H54 (cell line): ENCODE results near the gene DENND6B.
A peak's percentile ranks its signal among the peaks of the same experiment; 100 is the strongest.

Source experiments
- DNase-seq: peaks from one replicate; pipeline ENCODE4 v3.0.0; 2011; ENCODE audit warnings: low spot score, mixed read lengths; ENCODE audit not compliant: insufficient read length
- FAIRE-seq: peaks from 3 replicates; lab custom pipeline; 2011; peaks lifted over from hg19 to GRCh38; lab: Jason Lieb, UNC
- POLR2A ChIP-seq: IDR thresholded peaks from 2 replicates; pipeline ENCODE4 v1.6.1; 2011; ENCODE audit warnings: low read depth, mild to moderate bottlenecking, low read length

Gene DENND6B

DNA sequence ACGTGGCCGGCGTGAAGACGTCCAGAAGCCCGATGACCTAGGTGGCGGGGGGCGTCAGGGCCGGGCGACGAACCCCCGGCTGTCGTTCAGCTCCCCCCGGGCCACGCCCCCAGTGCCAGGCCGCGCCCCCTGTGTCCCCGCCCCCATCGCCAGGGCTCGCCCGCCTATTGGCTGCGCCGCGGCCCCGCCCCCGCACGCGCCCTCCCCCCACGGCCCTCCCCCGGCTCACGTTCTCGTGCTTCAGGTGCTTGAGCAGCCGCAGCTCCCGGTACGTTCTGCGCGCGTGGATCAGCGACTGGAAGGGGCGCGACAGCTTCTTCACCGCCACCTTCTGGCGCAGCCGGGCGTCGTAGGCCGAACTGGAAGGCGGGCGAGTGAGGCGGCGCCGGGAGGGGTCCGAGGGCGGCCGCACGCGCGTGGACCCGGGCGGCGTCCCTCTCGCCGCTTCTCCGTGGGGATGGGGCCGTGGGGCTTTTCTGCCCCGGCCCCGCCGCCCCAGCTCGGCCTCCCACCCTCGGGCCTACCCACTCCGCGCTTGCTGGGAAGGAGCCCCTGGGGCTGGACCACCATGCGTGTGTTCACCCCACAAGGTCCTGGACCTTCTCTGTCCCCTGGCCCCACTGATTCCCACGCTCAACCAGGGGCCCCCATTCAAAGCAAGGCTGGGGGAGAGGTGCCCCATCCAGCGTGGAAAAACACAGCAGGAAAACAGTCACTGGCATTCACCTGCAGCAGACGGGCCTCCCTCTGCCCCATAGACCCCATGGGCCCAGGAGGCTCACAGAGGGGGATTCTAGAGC is 59.0 kb downstream of the DENND6B start:
- FAIRE-seq, result no peak
- DNase-seq, result no peak
- no peak for TF ChIP-seq POLR2A

DNA sequence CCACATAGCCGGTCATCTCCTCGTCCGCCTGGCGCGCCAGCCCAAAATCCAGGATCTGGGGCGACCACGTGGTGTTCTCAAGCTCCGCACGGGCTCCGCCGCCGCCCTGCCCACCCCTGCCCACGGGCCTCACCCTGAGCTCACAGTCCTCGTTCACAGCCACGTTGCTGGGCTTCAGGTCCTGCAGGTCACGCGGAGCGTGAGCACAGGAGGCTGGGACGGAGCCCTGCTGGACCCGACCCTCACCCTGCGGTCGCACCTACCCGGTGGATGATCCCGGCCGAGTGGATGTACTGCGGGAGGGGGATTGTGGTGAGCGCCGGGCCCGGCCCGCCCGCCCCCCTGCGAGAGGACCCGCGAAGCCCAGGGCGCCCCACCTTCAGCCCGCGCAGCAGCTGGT is 59.8 kb downstream of the DENND6B start:
- DNase-seq, result no peak
- no peak for FAIRE-seq
- no peak for TF ChIP-seq POLR2A

DNA sequence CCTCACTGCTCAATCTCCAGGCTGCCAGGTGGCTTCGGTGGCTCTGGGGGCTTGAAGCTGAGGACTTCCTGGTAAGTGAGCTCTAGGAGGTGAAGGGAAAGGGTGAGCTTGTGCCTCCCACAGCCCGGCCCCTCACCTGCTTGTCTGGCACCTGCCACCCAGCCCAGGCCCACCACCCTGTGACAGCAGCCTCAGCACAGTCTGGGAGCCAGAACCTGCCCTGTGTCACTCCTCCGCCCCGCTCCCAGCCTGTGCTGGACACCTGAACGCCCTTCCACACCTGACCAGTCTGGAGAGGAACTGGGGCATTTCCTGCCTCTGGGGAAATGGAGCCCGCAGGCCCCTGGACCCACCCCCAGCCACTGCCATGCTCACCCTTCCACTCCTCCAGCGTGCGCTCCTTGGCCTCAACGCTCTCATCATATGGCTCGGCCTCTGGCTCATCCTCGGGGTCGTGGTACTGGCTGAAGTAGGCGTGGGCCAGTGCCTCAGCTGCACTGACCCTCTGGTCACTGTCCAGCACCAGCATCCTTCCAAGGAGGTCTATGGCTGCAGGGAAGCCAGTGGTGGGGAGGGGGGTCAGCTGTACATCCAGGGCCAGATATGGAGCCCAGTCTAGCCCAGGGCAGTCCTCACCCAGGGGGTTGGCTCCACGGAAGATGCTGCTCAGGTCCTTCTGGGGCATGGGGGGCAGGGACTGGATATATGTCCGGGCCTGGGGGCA is 61.7 kb downstream of the DENND6B start:
- no peak for FAIRE-seq
- no peak for TF ChIP-seq POLR2A
- DNase-seq, result no peak

DNA sequence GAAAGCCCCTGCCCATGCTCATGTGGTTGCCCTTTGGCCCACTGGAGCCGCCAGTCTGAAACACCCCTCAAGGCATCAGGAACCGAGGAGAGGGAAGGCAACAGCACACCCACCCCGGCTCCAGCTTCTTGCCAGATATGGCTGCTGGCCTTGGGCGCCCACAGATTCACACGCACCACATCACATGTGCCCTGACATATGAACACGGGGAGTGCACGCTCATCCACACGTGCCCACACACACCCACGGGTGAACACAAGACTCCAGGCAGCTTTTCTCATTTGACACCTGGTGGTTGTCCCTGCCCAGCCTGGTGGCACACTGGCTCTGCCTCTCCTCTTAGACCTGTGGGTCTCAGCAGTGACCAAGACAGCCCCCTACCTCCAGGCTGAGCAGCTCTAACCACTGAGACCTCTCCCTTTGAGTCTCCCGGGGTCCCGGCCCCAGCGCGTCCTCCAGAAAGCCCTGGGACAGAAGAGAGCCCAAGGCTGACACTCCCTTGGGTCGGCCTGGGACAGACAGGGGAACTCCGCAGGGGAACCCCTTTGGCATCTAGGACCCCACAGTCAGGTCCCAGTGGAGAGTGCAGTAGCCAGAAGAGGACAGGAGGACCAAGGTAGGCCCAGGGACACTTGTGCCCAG is 62.6 kb downstream of the DENND6B start:
- FAIRE-seq (no peak), DNase-seq (no peak)
- TF ChIP-seq POLR2A, result no peak

DNA sequence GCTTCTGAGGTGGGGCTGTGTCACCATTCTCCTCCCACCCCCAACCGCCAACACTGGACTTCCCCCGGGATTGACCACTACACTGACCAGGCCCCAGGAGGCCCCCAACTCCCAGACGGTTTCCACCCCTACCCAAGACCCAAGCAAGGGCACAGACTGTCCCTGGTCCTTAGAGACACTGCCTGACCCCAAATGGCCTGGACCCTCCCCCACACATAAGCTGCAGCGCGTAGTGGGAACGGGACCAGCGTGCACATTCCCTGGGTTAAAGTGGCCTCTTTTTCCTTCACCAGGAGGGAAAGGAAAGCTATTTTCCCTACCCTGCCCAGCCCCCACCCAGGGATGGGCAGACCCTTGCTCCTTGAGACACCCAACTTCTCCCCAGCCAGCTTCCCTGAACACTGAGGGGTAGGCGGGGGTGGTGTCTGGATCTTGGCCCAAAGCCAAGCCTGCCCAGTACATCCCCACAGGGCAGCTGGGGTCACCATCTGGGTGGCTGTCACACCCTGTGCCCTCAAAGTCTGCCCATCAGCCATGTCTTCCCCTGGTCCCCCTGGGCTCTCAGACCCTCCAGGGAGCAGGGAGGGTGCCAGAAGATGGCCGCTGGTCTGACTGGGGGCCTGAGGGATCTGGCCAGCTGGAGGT is 63.7 kb downstream of the DENND6B start:
- no peak for DNase-seq
- FAIRE-seq, result no peak
- TF ChIP-seq POLR2A, result no peak

DNA sequence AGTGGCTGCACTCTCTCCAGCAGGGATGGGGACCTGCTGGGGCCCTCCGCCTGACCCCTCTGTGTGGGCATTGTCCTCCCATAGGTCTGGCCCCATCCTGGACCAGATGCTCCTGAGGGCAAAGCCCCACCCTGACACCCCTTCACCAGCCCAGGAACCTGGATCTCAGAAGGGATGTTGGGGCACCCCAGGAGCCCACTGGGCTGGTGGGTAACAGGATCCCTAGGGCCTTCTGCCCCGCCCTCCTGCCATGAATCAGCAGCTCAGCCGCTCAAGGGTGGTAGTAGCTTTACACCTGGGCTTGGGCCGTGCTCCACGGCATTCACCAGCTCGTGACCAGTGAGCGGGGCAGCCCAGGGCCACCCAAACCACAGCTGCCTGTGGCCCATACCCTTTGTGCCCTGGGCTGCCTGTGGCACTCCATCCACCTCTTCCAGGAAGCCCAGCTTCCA is 64.3 kb downstream of the DENND6B start:
- DNase-seq (peak; percentile 82), FAIRE-seq (no peak)
- TF ChIP-seq POLR2A, result no peak

DNA sequence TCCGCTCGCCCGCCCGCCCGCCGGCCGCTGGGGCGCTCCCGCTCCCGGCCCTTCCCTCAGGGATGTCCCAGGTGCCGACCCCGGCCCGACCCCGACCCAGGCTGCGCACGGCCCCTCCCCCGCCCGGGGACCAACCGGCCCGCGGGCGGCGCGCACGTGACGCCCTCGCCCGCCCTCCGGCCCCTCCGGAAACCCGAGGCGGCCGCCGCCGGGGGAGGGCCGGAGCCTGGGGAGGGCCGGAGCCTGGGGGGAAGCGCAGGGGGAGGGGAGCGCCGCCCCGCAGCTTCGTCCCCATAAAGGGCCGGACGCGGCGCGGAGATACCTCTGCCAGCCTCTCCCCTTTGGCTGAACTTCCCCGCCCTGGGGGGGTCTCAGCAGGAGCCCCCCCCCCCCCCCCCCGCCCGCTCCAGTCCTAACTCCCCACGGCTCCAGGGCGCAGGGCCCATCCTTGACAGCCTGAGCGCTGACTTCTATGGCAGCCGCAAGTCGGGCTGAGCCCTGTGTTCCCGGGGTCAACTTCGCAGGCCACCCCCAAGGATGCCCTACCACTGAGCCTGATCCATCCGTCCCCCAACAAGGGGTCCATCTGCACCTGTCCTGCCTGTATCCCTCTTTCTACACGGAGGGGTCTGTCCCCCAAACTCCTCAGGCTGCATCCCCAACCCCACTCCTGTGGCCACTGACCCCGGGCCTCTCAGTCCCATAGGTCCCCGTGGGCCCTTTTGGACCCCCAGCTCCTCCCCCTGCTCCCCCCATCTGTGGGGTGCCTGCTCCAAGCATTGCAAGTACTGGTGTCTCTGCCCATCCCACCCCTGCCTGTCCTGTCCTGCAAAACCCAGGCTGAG is 65.0 kb downstream of the DENND6B start, which contains the start of gene MAPK12:
Gene MAPK12 (minus strand): TSS at position 69 of the 845 bp plus-strand sequence. CDS start 174 bp downstream, outside the sequence.
- TF ChIP-seq POLR2A, result no peak
- FAIRE-seq (no peak), DNase-seq (peak; percentile 56)

DNA sequence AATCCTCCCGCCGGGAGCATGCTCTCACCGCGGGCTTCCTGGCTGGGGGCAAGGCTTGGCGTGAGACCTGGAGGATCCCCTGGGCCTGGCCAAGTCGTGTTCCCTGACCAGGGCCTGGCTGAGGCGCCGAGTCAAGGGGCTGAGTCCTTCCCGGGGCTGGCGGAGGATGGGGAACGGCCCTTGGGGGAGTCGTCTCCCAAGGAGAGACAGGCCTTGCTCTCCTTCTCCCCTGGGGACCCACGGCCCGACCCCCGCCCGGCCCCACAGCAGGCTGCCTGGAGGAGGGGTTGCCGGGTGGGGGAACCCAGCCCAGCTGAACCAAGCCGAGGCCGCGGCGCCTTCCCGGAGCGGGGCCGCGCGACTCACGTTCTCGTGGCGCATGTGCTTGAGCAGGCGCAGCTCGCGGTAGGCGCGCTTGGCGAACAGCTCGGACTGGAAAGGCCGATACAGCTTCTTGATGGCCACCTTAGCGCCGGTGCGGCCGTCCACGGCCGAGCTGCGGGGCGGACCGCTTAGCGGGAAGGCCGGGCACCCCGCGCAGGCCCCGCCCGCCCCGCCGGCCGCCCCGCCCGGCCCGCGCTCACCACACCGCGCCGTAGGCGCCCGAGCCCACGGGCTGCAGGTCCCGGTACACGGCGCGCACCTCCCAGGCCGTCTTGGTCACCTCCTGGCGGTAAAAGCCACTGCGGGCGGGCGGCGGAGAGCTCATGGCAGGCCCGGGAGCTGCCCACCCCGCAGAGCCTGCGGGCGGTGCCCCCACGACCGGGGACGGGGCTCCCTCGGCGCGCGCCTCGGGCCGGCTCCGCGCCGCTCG is 65.8 kb downstream of the DENND6B start:
- FAIRE-seq (no peak), DNase-seq (no peak)
- no peak for TF ChIP-seq POLR2A

DNA sequence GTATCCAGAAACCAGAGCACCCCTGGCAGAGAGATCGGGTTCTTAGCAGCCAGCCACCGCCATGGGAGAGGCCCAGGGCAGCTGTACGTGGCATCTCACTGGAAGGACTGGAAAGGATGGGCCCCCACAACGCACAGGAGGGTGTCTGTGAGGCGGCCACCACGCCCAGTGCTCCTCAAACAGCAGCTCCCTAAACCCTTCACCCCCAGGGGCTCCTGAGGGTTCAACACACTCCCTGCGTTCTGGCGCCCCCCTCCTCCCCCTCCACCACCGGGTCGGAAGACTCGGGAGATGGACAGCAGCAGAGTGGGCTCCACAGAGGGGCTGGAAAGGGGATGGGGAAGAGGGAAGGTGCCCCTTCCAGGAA is 66.4 kb downstream of the DENND6B start:
- DNase-seq (no peak), FAIRE-seq (no peak)
- TF ChIP-seq POLR2A, result no peak

DNA sequence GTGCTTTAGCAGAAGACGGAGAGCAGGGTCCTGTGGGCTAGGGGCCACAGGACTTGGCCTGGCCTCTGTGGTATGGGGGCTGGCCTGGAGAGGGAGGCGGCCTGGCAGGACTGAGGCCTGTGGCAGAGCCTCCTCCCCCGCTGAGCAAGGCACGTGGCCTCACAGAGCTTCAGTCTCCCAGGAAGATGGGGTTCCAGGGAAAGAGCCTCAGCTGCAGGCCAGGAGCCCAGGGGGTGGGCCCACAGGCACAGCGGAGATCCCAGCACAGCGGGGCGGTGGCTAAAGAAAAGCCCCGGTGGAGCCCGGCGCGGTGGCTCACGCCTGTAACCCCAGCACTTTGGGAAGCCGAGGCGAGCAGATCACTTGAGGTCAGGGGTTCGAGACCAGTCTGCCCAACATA is 67.5 kb downstream of the DENND6B start:
- no peak for FAIRE-seq
- DNase-seq, result no peak
- no peak for TF ChIP-seq POLR2A
